ENCODE data around the gene NCF2.

The NCF2 gene

GRCh38 chr1:183568176-183569021 is 21.9 kb downstream of the NCF2 start:
- Histone ChIP-seq H3K9me3 (replicated peaks in 1 of 2; ENCODE audit: control insufficient read depth in 2 of 2, insufficient read depth in 1 of 2, low read depth in 1 of 2, low read length in 2 of 2) (no peaks in the 10 kb centered on the region), H2BK12ac (ENCODE audit: low read length) (no peak overlapping the region), H4K91ac (ENCODE audit: low read depth, low read length, poor library complexity) (no peak overlapping the region), H3K14ac (ENCODE audit: low read length) (no peak overlapping the region), H2BK120ac (ENCODE audit: low read depth, low read length) (no peak overlapping the region), H4K8ac (ENCODE audit: low read depth, low read length) (no peak overlapping the region), H2BK5ac (ENCODE audit: low read length) (no peak overlapping the region), H3K4me3 (ENCODE audit: low read length in 2 of 2) (no peak overlapping the region), H3K23ac (ENCODE audit: low read depth, low read length, poor library complexity) (no peak overlapping the region), H2AFZ (ENCODE audit: low read length) (no peak overlapping the region), H3K4me1 (ENCODE audit: control insufficient read depth in 2 of 2, insufficient read depth in 1 of 2, low read depth in 1 of 2, low read length in 2 of 2) (peaks cover 0 to 1% of the 10 kb centered on the region in 2 donors), H2BK15ac (ENCODE audit: low read length) (no peak overlapping the region), H3K79me1 (ENCODE audit: low read depth, low read length) (no peaks in the 10 kb centered on the region), H3K27ac (replicated peaks; ENCODE audit: low read length) (no peak overlapping the region), H3K27me3 (ENCODE audit: control insufficient read depth in 3 of 3, insufficient read depth in 3 of 3, low read depth in 1 of 3, low read length in 3 of 3) (no peaks in the 10 kb centered on the region), H3K4me2 (ENCODE audit: insufficient read depth, low read length, poor library complexity, severe bottlenecking) (no peak overlapping the region), H3K4ac (ENCODE audit: low read length) (no peak overlapping the region), H3K9ac (ENCODE audit: low read depth, low read length, poor library complexity) (no peak overlapping the region), H3K36me3 (replicated peaks in 1 of 2; ENCODE audit: control insufficient read depth in 2 of 2, insufficient read depth in 2 of 2, low read length in 2 of 2) (no peaks in the 10 kb centered on the region), H2AK5ac (ENCODE audit: low read depth, low read length) (peak overlapping the region; percentile 63), H3K18ac (ENCODE audit: low read length) (peak overlapping the region; percentile 45)
- WGBS, 2 donors (ENCODE audit: extremely low coverage in 2 of 2, insufficient read length in 2 of 2, insufficient replicate concordance in 1 of 2) = no CpG with 5 or more reads among the region's 12 CpGs
- DNase-seq (ENCODE audit: low spot score) = no peak

GRCh38 chr1:183567584-183567983 is 22.7 kb downstream of the NCF2 start:
- H3K14ac ChIP-seq (ENCODE audit: low read length) = no peak overlapping the region
- no peak for DNase-seq (ENCODE audit: low spot score)
- H3K4ac ChIP-seq (ENCODE audit: low read length) = no peak overlapping the region
- no peak overlapping the region for H2AK5ac ChIP-seq (ENCODE audit: low read depth, low read length)
- peak overlapping the region in 1 of 2 donors; percentile 48 for H3K4me3 ChIP-seq (ENCODE audit: low read length in 2 of 2)
- peaks cover 0 to 1% of the 10 kb centered on the region in 2 donors for H3K4me1 ChIP-seq (ENCODE audit: control insufficient read depth in 2 of 2, insufficient read depth in 1 of 2, low read depth in 1 of 2, low read length in 2 of 2)
- no peak overlapping the region for H2BK120ac ChIP-seq (ENCODE audit: low read depth, low read length)
- H2BK5ac ChIP-seq (ENCODE audit: low read length) = no peak overlapping the region
- H3K18ac ChIP-seq (ENCODE audit: low read length) = peak overlapping the region; percentile 7
- no peaks in the 10 kb centered on the region for H3K79me1 ChIP-seq (ENCODE audit: low read depth, low read length)
- H3K23ac ChIP-seq (ENCODE audit: low read depth, low read length, poor library complexity) = peak overlapping the region; percentile 18
- H3K9me3 ChIP-seq (replicated peaks in 1 of 2; ENCODE audit: control insufficient read depth in 2 of 2, insufficient read depth in 1 of 2, low read depth in 1 of 2, low read length in 2 of 2) = no peaks in the 10 kb centered on the region
- H4K8ac ChIP-seq (ENCODE audit: low read depth, low read length) = no peak overlapping the region
- no peak overlapping the region for H4K91ac ChIP-seq (ENCODE audit: low read depth, low read length, poor library complexity)
- H3K27ac ChIP-seq (replicated peaks; ENCODE audit: low read length) = no peak overlapping the region
- H2BK15ac ChIP-seq (ENCODE audit: low read length) = no peak overlapping the region
- H3K4me2 ChIP-seq (ENCODE audit: insufficient read depth, low read length, poor library complexity, severe bottlenecking) = no peak overlapping the region
- no peak overlapping the region for H2BK12ac ChIP-seq (ENCODE audit: low read length)
- H3K36me3 ChIP-seq (replicated peaks in 1 of 2; ENCODE audit: control insufficient read depth in 2 of 2, insufficient read depth in 2 of 2, low read length in 2 of 2) = no peaks in the 10 kb centered on the region
- no peak overlapping the region for H3K9ac ChIP-seq (ENCODE audit: low read depth, low read length, poor library complexity)
- no peak overlapping the region for H2AFZ ChIP-seq (ENCODE audit: low read length)
- no peaks in the 10 kb centered on the region for H3K27me3 ChIP-seq (ENCODE audit: control insufficient read depth in 3 of 3, insufficient read depth in 3 of 3, low read depth in 1 of 3, low read length in 3 of 3)
- no CpG with 5 or more reads among the region's 5 CpGs for WGBS, 2 donors (ENCODE audit: extremely low coverage in 2 of 2, insufficient read length in 2 of 2, insufficient replicate concordance in 1 of 2)

- no peaks in the 10 kb centered on the region for H3K36me3 ChIP-seq (replicated peaks in 1 of 2; ENCODE audit: control insufficient read depth in 2 of 2, insufficient read depth in 2 of 2, low read length in 2 of 2)
- no peak overlapping the region for H3K9ac ChIP-seq (ENCODE audit: low read depth, low read length, poor library complexity)
- no peak overlapping the region for H2BK12ac ChIP-seq (ENCODE audit: low read length)
- no peak overlapping the region for H2BK15ac ChIP-seq (ENCODE audit: low read length)
- H2AK5ac ChIP-seq (ENCODE audit: low read depth, low read length) = no peak overlapping the region
- no peak overlapping the region for H2AFZ ChIP-seq (ENCODE audit: low read length)
- H4K8ac ChIP-seq (ENCODE audit: low read depth, low read length) = no peak overlapping the region
- H3K14ac ChIP-seq (ENCODE audit: low read length) = no peak overlapping the region
- no peak overlapping the region for H3K18ac ChIP-seq (ENCODE audit: low read length)
- peaks cover 0 to 1% of the 10 kb centered on the region in 2 donors for H3K4me1 ChIP-seq (ENCODE audit: control insufficient read depth in 2 of 2, insufficient read depth in 1 of 2, low read depth in 1 of 2, low read length in 2 of 2)
- H3K23ac ChIP-seq (ENCODE audit: low read depth, low read length, poor library complexity) = no peak overlapping the region
- H3K4me2 ChIP-seq (ENCODE audit: insufficient read depth, low read length, poor library complexity, severe bottlenecking) = no peak overlapping the region
- no peak overlapping the region for H3K4me3 ChIP-seq (ENCODE audit: low read length in 2 of 2)
- no peaks in the 10 kb centered on the region for H3K27me3 ChIP-seq (ENCODE audit: control insufficient read depth in 3 of 3, insufficient read depth in 3 of 3, low read depth in 1 of 3, low read length in 3 of 3)
- no peak overlapping the region for H2BK120ac ChIP-seq (ENCODE audit: low read depth, low read length)
- WGBS, 2 donors (ENCODE audit: extremely low coverage in 2 of 2, insufficient read length in 2 of 2, insufficient replicate concordance in 1 of 2) = no CpG with 5 or more reads among the region's 2 CpGs
- H3K9me3 ChIP-seq (replicated peaks in 1 of 2; ENCODE audit: control insufficient read depth in 2 of 2, insufficient read depth in 1 of 2, low read depth in 1 of 2, low read length in 2 of 2) = no peaks in the 10 kb centered on the region
- no peak overlapping the region for H3K4ac ChIP-seq (ENCODE audit: low read length)
- H2BK5ac ChIP-seq (ENCODE audit: low read length) = no peak overlapping the region
- H4K91ac ChIP-seq (ENCODE audit: low read depth, low read length, poor library complexity) = no peak overlapping the region
- H3K79me1 ChIP-seq (ENCODE audit: low read depth, low read length) = no peaks in the 10 kb centered on the region
- DNase-seq (ENCODE audit: low spot score) = no peak
- no peak overlapping the region for H3K27ac ChIP-seq (replicated peaks; ENCODE audit: low read length)
These were observed 24.2 kb downstream of the NCF2 start for GRCh38 chr1:183566026-183566425.

- no CpG with 5 or more reads among the region's 4 CpGs for WGBS, 2 donors (ENCODE audit: extremely low coverage in 2 of 2, insufficient read length in 2 of 2, insufficient replicate concordance in 1 of 2)
These were observed 25.0 kb downstream of the NCF2 start for GRCh38 chr1:183565261-183565660.

More at GRCh38 chr1:183565261-183565660, 25.0 kb downstream of the NCF2 start:
- H4K8ac ChIP-seq (ENCODE audit: low read depth, low read length) = no peak overlapping the region
- no peaks in the 10 kb centered on the region for H3K9me3 ChIP-seq (replicated peaks in 1 of 2; ENCODE audit: control insufficient read depth in 2 of 2, insufficient read depth in 1 of 2, low read depth in 1 of 2, low read length in 2 of 2)
- H3K27ac ChIP-seq (replicated peaks; ENCODE audit: low read length) = no peak overlapping the region
- peaks cover 0 to 1% of the 10 kb centered on the region in 2 donors for H3K4me1 ChIP-seq (ENCODE audit: control insufficient read depth in 2 of 2, insufficient read depth in 1 of 2, low read depth in 1 of 2, low read length in 2 of 2)
- no peak overlapping the region for H3K4ac ChIP-seq (ENCODE audit: low read length)
- H2AFZ ChIP-seq (ENCODE audit: low read length) = no peak overlapping the region
- H3K18ac ChIP-seq (ENCODE audit: low read length) = no peak overlapping the region
- H3K79me1 ChIP-seq (ENCODE audit: low read depth, low read length) = no peaks in the 10 kb centered on the region
- H3K4me3 ChIP-seq (ENCODE audit: low read length in 2 of 2) = no peak overlapping the region
- no peak overlapping the region for H3K23ac ChIP-seq (ENCODE audit: low read depth, low read length, poor library complexity)
- no peak overlapping the region for H3K9ac ChIP-seq (ENCODE audit: low read depth, low read length, poor library complexity)
- no peaks in the 10 kb centered on the region for H3K27me3 ChIP-seq (ENCODE audit: control insufficient read depth in 3 of 3, insufficient read depth in 3 of 3, low read depth in 1 of 3, low read length in 3 of 3)
- H2BK12ac ChIP-seq (ENCODE audit: low read length) = no peak overlapping the region
- H4K91ac ChIP-seq (ENCODE audit: low read depth, low read length, poor library complexity) = no peak overlapping the region
- H2BK120ac ChIP-seq (ENCODE audit: low read depth, low read length) = no peak overlapping the region
- no peak for DNase-seq (ENCODE audit: low spot score)
- no peak overlapping the region for H3K4me2 ChIP-seq (ENCODE audit: insufficient read depth, low read length, poor library complexity, severe bottlenecking)
- no peak overlapping the region for H2AK5ac ChIP-seq (ENCODE audit: low read depth, low read length)
- peak overlapping the region; percentile 47 for H2BK5ac ChIP-seq (ENCODE audit: low read length)
- H3K14ac ChIP-seq (ENCODE audit: low read length) = no peak overlapping the region
- no peak overlapping the region for H2BK15ac ChIP-seq (ENCODE audit: low read length)
- no peaks in the 10 kb centered on the region for H3K36me3 ChIP-seq (replicated peaks in 1 of 2; ENCODE audit: control insufficient read depth in 2 of 2, insufficient read depth in 2 of 2, low read length in 2 of 2)
